PFSK-1 (cell line): ENCODE measurements around the gene HRH3.

ENCODE experiments used
- FOXP2 ChIP-seq: optimal IDR thresholded peaks from 2 replicates; pipeline ENCODE3; 2011; ENCODE audit warnings: borderline replicate concordance, control low read depth, inconsistent platforms; ENCODE audit not compliant: insufficient read depth; ENCODE audit errors: extremely low read length, extremely low read depth
- POLR2AphosphoS5 ChIP-seq: IDR thresholded peaks from 2 replicates; pipeline ENCODE4 v1.6.1; 2012; ENCODE audit warnings: low read depth, mild to moderate bottlenecking, control low read depth, low read length, moderate library complexity
- SIN3A ChIP-seq: IDR thresholded peaks from 2 replicates; pipeline ENCODE4 v1.6.1; 2012; ENCODE audit warnings: mild to moderate bottlenecking, low read length, moderate library complexity, borderline replicate concordance; ENCODE audit not compliant: insufficient read depth
- TAF1 ChIP-seq: IDR thresholded peaks from 2 replicates; pipeline ENCODE4 v1.6.1; 2012; ENCODE audit warnings: low read length, control low read depth, borderline replicate concordance; ENCODE audit not compliant: insufficient read depth
- TF ChIP-seq, protein P1 (sequence below), 2 experiments: IDR thresholded peaks; 2 replicates each; pipeline versions ENCODE4 v1.6.1 to v1.8.0; 2011 to 2012; ENCODE audit warnings: low read depth in 2 of 2, low read length in 2 of 2, control low read depth in 1 of 2, inconsistent platforms in 1 of 2, mild to moderate bottlenecking in 1 of 2, moderate library complexity in 1 of 2; ENCODE audit not compliant: insufficient read depth in 1 of 2

The HRH3 gene

DNA sequence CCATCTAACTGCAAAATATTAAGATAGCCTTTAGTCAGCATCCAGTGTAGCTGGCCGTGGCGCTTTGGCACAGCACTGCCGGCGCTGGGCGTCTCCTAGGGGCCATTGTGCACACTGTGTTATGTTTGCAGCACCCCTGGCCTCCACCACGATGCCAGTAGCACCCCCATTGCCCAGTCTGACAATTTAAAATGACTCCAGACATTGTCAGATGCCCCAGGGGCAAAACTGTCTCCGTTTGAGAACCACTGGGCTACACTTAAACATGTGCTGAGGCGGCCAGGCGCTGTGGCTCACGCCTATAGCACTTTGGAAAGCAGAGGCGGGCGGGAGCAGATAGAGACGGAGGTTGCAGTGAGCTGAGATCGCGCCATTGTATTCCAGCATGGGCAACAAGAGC is 43.2 kb downstream of the HRH3 start:
- TF ChIP-seq, protein P1, sequence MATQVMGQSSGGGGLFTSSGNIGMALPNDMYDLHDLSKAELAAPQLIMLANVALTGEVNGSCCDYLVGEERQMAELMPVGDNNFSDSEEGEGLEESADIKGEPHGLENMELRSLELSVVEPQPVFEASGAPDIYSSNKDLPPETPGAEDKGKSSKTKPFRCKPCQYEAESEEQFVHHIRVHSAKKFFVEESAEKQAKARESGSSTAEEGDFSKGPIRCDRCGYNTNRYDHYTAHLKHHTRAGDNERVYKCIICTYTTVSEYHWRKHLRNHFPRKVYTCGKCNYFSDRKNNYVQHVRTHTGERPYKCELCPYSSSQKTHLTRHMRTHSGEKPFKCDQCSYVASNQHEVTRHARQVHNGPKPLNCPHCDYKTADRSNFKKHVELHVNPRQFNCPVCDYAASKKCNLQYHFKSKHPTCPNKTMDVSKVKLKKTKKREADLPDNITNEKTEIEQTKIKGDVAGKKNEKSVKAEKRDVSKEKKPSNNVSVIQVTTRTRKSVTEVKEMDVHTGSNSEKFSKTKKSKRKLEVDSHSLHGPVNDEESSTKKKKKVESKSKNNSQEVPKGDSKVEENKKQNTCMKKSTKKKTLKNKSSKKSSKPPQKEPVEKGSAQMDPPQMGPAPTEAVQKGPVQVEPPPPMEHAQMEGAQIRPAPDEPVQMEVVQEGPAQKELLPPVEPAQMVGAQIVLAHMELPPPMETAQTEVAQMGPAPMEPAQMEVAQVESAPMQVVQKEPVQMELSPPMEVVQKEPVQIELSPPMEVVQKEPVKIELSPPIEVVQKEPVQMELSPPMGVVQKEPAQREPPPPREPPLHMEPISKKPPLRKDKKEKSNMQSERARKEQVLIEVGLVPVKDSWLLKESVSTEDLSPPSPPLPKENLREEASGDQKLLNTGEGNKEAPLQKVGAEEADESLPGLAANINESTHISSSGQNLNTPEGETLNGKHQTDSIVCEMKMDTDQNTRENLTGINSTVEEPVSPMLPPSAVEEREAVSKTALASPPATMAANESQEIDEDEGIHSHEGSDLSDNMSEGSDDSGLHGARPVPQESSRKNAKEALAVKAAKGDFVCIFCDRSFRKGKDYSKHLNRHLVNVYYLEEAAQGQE (IDR thresholded peaks at IDR 0.05; ENCODE audit: insufficient read depth in 1 of 2, low read depth in 2 of 2, low read length in 2 of 2): no peak
- no peak for TF ChIP-seq TAF1
- TF ChIP-seq FOXP2: no peak
- no peak for TF ChIP-seq SIN3A
- TF ChIP-seq POLR2AphosphoS5: no peak

- TF ChIP-seq TAF1 (no peak), SIN3A (no peak), POLR2AphosphoS5 (no peak), FOXP2 (no peak)
- TF ChIP-seq, protein P1 (IDR thresholded peaks at IDR 0.05; ENCODE audit: insufficient read depth in 1 of 2, low read depth in 2 of 2, low read length in 2 of 2): no peak
These were observed 44.4 kb downstream of the HRH3 start for GRCh38 chr20:62175711-62176110.

GRCh38 chr20:62174870-62175624 is 45.0 kb downstream of the HRH3 start:
- no peak for TF ChIP-seq FOXP2
- TF ChIP-seq POLR2AphosphoS5: no peak
- TF ChIP-seq TAF1: no peak
- TF ChIP-seq, protein P1 (IDR thresholded peaks at IDR 0.05; ENCODE audit: insufficient read depth in 1 of 2, low read depth in 2 of 2, low read length in 2 of 2): no peak
- no peak for TF ChIP-seq SIN3A

DNA sequence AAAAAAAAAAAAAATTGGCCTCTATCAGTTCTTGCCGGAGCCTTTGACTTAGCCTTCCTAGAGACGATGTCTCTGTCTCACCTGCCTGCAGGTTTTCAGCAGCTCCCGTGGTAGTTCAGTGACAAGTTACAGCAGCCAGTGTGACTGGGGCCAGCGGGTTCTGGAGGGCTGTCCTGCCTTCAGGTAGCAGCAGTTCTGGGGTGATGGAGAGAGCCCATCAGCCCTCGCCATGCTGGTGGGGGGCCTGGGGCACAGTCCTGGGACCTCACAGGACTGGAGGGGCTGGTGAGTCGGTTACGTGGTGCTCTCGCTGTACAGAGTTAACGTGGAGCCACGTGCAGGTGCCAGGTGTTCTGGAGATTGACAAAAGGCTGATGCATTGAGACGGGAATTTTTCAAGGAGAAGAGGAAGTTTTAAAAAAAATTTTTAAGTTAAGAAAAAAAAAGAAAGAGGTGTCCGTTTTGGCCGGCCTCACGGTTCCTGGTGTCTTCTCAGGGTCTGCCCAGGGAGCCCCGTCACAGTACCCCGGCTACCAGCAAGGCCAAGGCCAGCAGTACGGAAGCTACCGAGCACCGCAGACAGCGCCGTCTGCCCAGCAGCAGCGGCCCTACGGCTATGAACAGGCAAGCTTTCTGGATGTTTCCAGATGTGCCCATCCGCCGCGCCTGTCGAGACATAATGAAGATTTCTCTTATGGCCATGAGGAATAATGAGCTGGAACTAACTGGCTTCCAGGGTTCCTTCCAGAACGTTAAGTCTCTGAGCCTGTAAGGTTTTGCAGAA is 45.9 kb downstream of the HRH3 start:
- TF ChIP-seq SIN3A (no peak), POLR2AphosphoS5 (no peak), TAF1 (no peak), FOXP2 (no peak)
- TF ChIP-seq, protein P1 (IDR thresholded peaks at IDR 0.05; ENCODE audit: insufficient read depth in 1 of 2, low read depth in 2 of 2, low read length in 2 of 2): no peak
